Measurements from ENCODE around the gene SETD5. TPM values are rescaled to one million over a fixed set of nuclear protein-coding genes. Genes with fewer than 3 reads are reported as not detected.

SETD5 gene
- total and polyA plus RNA-seq, 7 donors, result 8.6 to 149 (median 69.9) TPM

DNA sequence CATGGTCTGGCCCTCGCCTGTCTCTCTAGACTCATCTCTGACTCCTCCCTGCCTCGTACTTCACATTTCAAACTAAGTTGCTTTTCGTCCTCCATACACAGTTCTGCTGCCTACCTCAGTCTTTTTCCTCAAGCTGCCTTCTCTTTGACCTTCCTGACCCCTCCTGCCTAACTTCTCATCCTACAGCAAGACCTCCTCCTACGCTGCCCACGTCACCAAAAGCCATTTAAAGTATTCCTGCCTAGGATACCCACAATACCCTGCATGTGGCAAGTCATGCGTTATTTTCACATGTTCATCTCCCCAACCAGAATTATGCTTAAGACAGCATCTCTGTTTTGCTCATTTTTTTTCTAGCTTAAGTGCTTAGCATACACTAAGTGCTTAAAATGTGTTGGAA is 99.5 kb downstream of the SETD5 start:
- intact Hi-C loops (cut with DNase I), result no loop called here
- WGBS, 2 donors, result 73 to 81% methylated on average over 6 of the region's 6 CpGs
- H3K27me3 ChIP-seq, result peaks cover 10 to 29% (median 22%) of the 10 kb centered on the region in 3 donors
- no peaks in the 10 kb centered on the region for H3K9me3 ChIP-seq
- no peak overlapping the region for H3K4me3 ChIP-seq
- no peaks in the 10 kb centered on the region for H3K36me3 ChIP-seq
- peaks cover 0 to 17% (median 15%) of the 10 kb centered on the region in 4 donors for H3K4me1 ChIP-seq
- H3K27ac ChIP-seq, result no peak overlapping the region
- DNase-seq, result no peak
- TF ChIP-seq EP300 (IDR thresholded peaks at IDR 0.05) (no peak), POLR2AphosphoS5 (IDR thresholded peaks at IDR 0.05) (no peak), POLR2A (IDR thresholded peaks at IDR 0.05) (no peak)

DNA sequence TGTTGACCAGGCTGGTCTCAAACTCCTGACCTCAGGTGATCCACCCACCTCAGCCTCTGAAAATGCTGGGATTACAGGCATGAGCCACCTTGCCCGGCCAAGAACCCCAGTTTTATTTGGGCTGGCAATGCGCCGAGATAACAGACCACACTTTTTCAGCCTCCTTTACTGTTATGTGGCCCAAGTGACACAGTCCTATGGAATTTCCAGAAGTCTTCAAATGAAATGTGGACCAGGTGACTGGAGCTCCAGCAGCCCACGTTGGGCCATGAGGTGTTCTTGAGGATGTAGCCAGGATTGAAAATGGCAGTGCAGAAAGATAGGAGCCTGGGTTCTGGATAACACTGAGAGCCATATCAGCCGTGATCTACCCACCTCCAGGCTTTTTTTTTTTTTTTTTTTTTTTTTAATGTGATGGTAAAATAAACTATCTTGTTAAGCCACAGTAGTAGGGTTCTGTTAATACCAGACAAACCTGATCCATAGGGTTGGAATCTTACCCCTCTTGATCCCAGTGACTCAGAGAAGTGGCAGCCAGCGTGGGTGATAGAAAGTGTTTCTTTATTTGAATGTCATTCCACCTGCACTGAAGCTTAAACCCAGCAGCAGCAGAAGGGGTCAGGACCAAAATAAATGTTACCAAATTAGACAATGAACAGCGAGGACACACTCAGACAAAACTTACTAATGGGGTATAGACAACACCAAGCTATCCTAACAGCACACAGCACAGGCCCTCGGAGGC is 100.6 kb downstream of the SETD5 start:
- intact Hi-C loops (cut with DNase I), result no loop called here
- no peak overlapping the region for H3K4me3 ChIP-seq
- no peaks in the 10 kb centered on the region for H3K36me3 ChIP-seq
- H3K27me3 ChIP-seq, result peaks cover 10 to 40% (median 29%) of the 10 kb centered on the region in 3 donors
- peaks cover 0 to 17% (median 15%) of the 10 kb centered on the region in 4 donors for H3K4me1 ChIP-seq
- TF ChIP-seq POLR2AphosphoS5 (IDR thresholded peaks at IDR 0.05), result no peak
- TF ChIP-seq, protein P1, sequence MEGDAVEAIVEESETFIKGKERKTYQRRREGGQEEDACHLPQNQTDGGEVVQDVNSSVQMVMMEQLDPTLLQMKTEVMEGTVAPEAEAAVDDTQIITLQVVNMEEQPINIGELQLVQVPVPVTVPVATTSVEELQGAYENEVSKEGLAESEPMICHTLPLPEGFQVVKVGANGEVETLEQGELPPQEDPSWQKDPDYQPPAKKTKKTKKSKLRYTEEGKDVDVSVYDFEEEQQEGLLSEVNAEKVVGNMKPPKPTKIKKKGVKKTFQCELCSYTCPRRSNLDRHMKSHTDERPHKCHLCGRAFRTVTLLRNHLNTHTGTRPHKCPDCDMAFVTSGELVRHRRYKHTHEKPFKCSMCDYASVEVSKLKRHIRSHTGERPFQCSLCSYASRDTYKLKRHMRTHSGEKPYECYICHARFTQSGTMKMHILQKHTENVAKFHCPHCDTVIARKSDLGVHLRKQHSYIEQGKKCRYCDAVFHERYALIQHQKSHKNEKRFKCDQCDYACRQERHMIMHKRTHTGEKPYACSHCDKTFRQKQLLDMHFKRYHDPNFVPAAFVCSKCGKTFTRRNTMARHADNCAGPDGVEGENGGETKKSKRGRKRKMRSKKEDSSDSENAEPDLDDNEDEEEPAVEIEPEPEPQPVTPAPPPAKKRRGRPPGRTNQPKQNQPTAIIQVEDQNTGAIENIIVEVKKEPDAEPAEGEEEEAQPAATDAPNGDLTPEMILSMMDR (IDR thresholded peaks at IDR 0.05), result no peak
- no peak for TF ChIP-seq EP300 (IDR thresholded peaks at IDR 0.05)
- TF ChIP-seq POLR2A (IDR thresholded peaks at IDR 0.05), result no peak
- H3K9me3 ChIP-seq, result no peaks in the 10 kb centered on the region
- no peak overlapping the region for H3K27ac ChIP-seq
- WGBS, 2 donors, result 77 to 85% methylated on average over 8 of the region's 8 CpGs
- no peak for DNase-seq

DNA sequence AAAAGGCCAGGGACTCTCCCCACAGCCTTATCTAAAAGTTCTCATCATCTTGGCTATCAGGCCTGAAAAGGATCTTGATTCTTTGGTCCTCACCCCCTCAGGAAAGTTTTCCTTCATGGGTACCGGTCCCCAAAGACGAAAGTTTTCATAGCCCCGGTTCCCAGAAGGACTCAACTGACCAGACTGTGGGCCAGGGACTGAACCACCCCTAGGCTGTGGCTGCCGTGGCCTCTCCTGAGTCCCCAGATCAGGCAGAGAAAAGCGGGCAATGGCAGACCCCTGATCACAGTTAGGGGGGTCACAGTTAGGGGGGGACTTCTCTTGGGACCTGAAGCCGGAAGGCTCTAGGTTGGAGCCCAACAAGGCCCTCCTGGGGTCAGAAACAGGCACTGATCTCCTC is 101.4 kb downstream of the SETD5 start:
- TF ChIP-seq POLR2AphosphoS5 (IDR thresholded peaks at IDR 0.05) (no peak), EP300 (IDR thresholded peaks at IDR 0.05) (no peak), POLR2A (IDR thresholded peaks at IDR 0.05) (no peak)
- TF ChIP-seq, protein P1 (IDR thresholded peaks at IDR 0.05), result no peak
- 82 to 90% methylated on average over 6 of the region's 6 CpGs for WGBS, 2 donors
- H3K27me3 ChIP-seq, result peaks cover 10 to 41% (median 29%) of the 10 kb centered on the region in 3 donors
- no peak overlapping the region for H3K4me3 ChIP-seq
- peaks cover 0 to 17% (median 15%) of the 10 kb centered on the region in 4 donors for H3K4me1 ChIP-seq
- intact Hi-C loops (cut with DNase I), result no loop called here
- DNase-seq, result no peak
- no peak overlapping the region for H3K27ac ChIP-seq
- no peaks in the 10 kb centered on the region for H3K9me3 ChIP-seq
- no peaks in the 10 kb centered on the region for H3K36me3 ChIP-seq

DNA sequence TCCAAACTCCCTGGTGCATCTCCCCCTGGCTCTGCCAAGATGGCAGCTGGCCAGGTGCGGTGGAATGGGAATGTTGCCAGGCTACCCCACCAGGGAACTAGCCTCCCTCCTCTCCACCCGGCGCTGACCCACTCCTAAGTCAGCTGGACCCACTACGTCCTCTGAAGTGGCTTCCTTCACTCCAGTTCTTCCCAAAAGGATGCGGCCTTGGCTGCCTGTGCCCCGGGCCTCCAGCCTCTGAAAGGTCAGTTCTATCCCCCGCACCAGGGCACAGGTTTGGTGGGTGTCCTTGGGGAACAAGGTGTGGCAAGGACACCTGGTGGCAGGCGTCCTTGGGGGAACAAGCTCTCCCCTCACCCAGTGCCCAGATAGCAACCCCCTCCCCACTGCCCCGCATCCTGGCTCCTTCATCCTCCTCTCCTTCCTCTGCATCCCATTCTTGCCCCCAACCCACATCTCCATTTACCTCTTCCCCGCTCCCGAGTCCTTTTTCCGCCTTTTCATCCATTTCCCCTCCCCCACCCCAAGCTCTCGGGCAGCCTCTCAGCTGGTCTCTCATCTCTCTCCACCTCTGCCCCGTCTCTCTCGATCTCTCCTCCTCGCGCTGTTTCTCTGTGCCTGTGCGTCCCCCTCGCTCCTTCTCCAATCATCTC is 102.2 kb downstream of the SETD5 start:
- 25 to 36% methylated on average over 19 of the region's 19 CpGs for WGBS, 2 donors
- peak overlapping the region in 1 of 4 donors; percentile 16 for H3K4me3 ChIP-seq
- no peak for DNase-seq
- TF ChIP-seq POLR2A (IDR thresholded peaks at IDR 0.05) (no peak), EP300 (IDR thresholded peaks at IDR 0.05) (no peak), POLR2AphosphoS5 (IDR thresholded peaks at IDR 0.05) (no peak)
- TF ChIP-seq, protein P1 (IDR thresholded peaks at IDR 0.05), result no peak
- no peaks in the 10 kb centered on the region for H3K36me3 ChIP-seq
- H3K27me3 ChIP-seq, result peaks cover 10 to 41% (median 29%) of the 10 kb centered on the region in 3 donors
- peaks cover 0 to 17% (median 15%) of the 10 kb centered on the region in 4 donors for H3K4me1 ChIP-seq
- H3K9me3 ChIP-seq, result no peaks in the 10 kb centered on the region
- no peak overlapping the region for H3K27ac ChIP-seq
- intact Hi-C loops (cut with DNase I), result no loop called here
